Measurements from ENCODE around the gene FAM120AOS.
A peak's percentile ranks its signal among the peaks of the same experiment; 100 is the strongest.

FAM120AOS gene

DNA sequence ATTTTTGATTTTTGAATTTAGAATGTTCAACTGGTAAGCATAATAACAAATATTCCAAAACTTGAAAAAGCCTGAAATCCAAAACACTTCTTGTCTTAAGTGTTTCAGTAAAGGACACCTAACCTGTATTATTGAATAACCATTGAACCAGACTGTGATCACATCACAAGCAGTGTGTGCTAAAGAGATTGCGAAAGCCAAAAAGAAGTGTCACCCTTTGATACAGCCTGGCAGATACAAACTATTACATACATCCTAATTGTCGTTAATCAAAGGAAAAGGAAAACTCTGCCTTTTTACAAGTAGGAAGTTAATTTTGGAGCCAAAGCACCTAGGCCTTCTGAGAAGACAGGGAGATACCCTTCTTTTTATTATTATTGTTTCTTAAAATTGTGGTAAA, 8.4 kb upstream of the FAM120AOS start:
- TF ChIP-seq EZH2phosphoT487 (IDR thresholded peaks at IDR 0.05; ENCODE audit: borderline replicate concordance, low read length) = no peak
- TF ChIP-seq, protein P1, sequence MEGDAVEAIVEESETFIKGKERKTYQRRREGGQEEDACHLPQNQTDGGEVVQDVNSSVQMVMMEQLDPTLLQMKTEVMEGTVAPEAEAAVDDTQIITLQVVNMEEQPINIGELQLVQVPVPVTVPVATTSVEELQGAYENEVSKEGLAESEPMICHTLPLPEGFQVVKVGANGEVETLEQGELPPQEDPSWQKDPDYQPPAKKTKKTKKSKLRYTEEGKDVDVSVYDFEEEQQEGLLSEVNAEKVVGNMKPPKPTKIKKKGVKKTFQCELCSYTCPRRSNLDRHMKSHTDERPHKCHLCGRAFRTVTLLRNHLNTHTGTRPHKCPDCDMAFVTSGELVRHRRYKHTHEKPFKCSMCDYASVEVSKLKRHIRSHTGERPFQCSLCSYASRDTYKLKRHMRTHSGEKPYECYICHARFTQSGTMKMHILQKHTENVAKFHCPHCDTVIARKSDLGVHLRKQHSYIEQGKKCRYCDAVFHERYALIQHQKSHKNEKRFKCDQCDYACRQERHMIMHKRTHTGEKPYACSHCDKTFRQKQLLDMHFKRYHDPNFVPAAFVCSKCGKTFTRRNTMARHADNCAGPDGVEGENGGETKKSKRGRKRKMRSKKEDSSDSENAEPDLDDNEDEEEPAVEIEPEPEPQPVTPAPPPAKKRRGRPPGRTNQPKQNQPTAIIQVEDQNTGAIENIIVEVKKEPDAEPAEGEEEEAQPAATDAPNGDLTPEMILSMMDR (IDR thresholded peaks at IDR 0.05; ENCODE audit: low read depth, low read length, poor library complexity, severe bottlenecking) = no peak
- Histone ChIP-seq H3K36me3 (ENCODE audit: control insufficient read depth, low read length) (peaks cover 55% of the 10 kb centered on the region), H3K9me2 (replicated peaks; ENCODE audit: control insufficient read depth, low read length) (no peaks in the 10 kb centered on the region), H3K4me3 (ENCODE audit: low read length) (no peak overlapping the region), H3K27me3 (ENCODE audit: control insufficient read depth, low read length) (no peaks in the 10 kb centered on the region), H4K20me1 (ENCODE audit: control insufficient read depth, insufficient read depth, low read depth, low read length) (peaks cover 2% of the 10 kb centered on the region; the same call in 1 of the 2 replicates), H3K4me1 (ENCODE audit: control insufficient read depth, low read length) (peaks cover 93% of the 10 kb centered on the region), H3K79me2 (ENCODE audit: control insufficient read depth, low read length) (peaks cover 100% of the 10 kb centered on the region), H3K9me3 (ENCODE audit: control insufficient read depth, insufficient read depth, low read length) (no peaks in the 10 kb centered on the region), H3K27ac (ENCODE audit: low read depth, low read length) (no peak overlapping the region), H3F3A (ENCODE audit: control insufficient read depth, insufficient read depth) (peaks cover 34% of the 10 kb centered on the region), H3K4me2 (ENCODE audit: low read length) (no peak overlapping the region)

DNA sequence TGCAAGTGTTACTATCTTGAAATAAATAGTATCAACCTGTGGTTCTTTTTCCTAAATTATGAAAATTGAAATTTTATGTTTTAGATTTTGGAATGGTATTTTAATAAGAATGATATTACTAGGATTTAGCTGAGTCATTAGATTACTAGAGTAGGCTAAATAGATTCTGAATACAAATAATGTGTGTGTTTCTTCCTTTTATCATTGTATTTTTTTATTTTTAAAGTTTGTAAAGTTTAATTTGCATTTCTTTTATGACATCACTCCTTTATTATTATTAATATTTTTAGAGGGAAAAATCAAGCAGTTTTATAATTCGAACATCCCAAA, 8.0 kb upstream of the FAM120AOS start:
- Histone ChIP-seq H3F3A (ENCODE audit: control insufficient read depth, insufficient read depth) (peaks cover 34% of the 10 kb centered on the region), H3K79me2 (ENCODE audit: control insufficient read depth, low read length) (peaks cover 100% of the 10 kb centered on the region), H3K4me2 (ENCODE audit: low read length) (peak overlapping the region; percentile 33; the same call in 1 of the 2 replicates), H3K4me1 (ENCODE audit: control insufficient read depth, low read length) (peaks cover 93% of the 10 kb centered on the region), H3K27me3 (ENCODE audit: control insufficient read depth, low read length) (no peaks in the 10 kb centered on the region), H3K36me3 (ENCODE audit: control insufficient read depth, low read length) (peaks cover 55% of the 10 kb centered on the region), H3K9me3 (ENCODE audit: control insufficient read depth, insufficient read depth, low read length) (no peaks in the 10 kb centered on the region), H4K20me1 (ENCODE audit: control insufficient read depth, insufficient read depth, low read depth, low read length) (peaks cover 7% of the 10 kb centered on the region; the same call in 1 of the 2 replicates), H3K9me2 (replicated peaks; ENCODE audit: control insufficient read depth, low read length) (no peaks in the 10 kb centered on the region), H3K27ac (ENCODE audit: low read depth, low read length) (peak overlapping the region; percentile 34), H3K4me3 (ENCODE audit: low read length) (no peak overlapping the region)
- TF ChIP-seq, protein P1 (IDR thresholded peaks at IDR 0.05; ENCODE audit: low read depth, low read length, poor library complexity, severe bottlenecking) = no peak
- TF ChIP-seq EZH2phosphoT487 (IDR thresholded peaks at IDR 0.05; ENCODE audit: borderline replicate concordance, low read length) = no peak

DNA sequence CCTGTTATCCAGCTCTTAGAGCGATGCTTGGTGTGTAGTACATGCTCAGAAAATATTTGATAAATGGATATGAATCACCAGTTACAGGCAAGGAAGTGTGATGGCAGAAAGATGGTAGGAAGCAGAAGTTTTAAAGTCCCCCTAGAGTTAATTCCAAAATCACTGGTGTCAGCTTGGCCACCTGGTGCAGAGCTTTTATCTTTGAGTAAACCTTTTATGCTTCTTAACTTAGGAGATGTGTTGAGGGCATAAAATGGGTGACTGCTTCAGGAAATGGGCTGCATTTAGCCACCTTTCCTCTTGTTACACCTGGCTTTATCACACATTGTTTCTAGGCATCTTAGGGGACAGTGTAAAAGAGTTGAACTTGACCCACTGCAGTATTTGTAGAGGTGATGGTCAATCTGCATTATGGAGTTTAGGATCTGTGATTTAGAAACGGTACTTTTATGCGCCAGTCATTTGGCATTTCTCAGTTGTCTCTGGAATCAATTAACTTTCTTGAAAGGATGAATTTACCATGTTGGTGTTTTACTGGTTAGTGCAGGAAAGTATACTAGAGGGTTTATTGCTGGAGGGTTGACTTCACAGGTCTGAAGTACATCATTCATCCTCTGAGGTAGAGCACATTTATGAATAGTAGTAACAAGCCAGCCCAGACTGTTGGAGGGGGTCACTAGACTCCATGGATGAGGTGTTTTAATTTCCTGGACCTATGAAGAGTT, 7.5 kb upstream of the FAM120AOS start:
- H3K36me3 ChIP-seq (ENCODE audit: control insufficient read depth, low read length) = peaks cover 57% of the 10 kb centered on the region
- H3K4me3 ChIP-seq (ENCODE audit: low read length) = peak overlapping the region; percentile 30
- peaks cover 34% of the 10 kb centered on the region for H3F3A ChIP-seq (ENCODE audit: control insufficient read depth, insufficient read depth)
- H3K27ac ChIP-seq (ENCODE audit: low read depth, low read length) = peak overlapping the region; percentile 34
- H3K4me1 ChIP-seq (ENCODE audit: control insufficient read depth, low read length) = peaks cover 93% of the 10 kb centered on the region
- H3K9me2 ChIP-seq (replicated peaks; ENCODE audit: control insufficient read depth, low read length) = no peaks in the 10 kb centered on the region
- TF ChIP-seq, protein P1 (IDR thresholded peaks at IDR 0.05; ENCODE audit: low read depth, low read length, poor library complexity, severe bottlenecking) = no peak
- TF ChIP-seq EZH2phosphoT487 (IDR thresholded peaks at IDR 0.05; ENCODE audit: borderline replicate concordance, low read length) = no peak
- peaks cover 100% of the 10 kb centered on the region for H3K79me2 ChIP-seq (ENCODE audit: control insufficient read depth, low read length)
- H3K27me3 ChIP-seq (ENCODE audit: control insufficient read depth, low read length) = no peaks in the 10 kb centered on the region
- peaks cover 10% of the 10 kb centered on the region; the same call in 1 of the 2 replicates for H4K20me1 ChIP-seq (ENCODE audit: control insufficient read depth, insufficient read depth, low read depth, low read length)
- peak overlapping the region; percentile 33 for H3K4me2 ChIP-seq (ENCODE audit: low read length)
- H3K9me3 ChIP-seq (ENCODE audit: control insufficient read depth, insufficient read depth, low read length) = no peaks in the 10 kb centered on the region
